Measurements from ENCODE around the gene MZT1. TPM values are rescaled to one million over a fixed set of nuclear protein-coding genes. Genes with fewer than 3 reads are reported as not detected.

Gene MZT1
- total and polyA plus RNA-seq, 9 of the 15 experiments (the other 6 are each of a cell fraction or from before 2014, with no cell fraction given), result 15.3 to 31.6 (median 24.1) TPM

DNA sequence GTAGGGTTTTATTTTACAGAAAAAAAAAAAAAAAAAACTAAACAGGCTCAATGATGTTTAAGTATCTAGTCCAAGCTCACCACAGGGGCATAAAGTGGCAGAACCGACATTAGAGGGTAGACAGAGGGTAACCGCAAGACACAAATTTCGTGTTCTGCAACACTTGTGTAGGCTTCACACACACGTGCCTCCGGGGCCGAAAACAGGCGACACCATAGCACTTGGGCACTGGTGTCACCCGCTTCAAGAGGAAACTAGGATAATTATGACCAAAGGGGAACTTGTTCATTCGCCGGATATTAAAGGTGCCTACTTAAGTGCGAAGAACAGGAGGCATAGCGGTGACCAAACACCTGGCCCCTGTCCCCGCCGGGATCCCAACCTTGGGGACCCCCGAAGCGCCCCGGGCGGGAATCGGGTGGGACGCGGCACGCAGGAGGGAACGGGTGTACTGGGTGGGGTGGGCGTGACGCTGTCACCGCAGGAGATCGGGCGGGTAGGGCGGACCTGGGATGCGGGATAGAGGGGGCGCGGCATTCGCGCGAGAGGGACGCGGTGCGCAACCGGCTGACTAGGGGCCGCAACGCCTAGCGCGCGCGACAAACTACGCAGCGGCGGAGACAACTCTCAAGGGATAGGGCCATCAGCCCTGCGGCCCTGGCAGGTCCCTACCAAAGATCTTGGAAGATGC lies 558 bp downstream of the MZT1 start (continued):
- TF ChIP-seq, protein P1, sequence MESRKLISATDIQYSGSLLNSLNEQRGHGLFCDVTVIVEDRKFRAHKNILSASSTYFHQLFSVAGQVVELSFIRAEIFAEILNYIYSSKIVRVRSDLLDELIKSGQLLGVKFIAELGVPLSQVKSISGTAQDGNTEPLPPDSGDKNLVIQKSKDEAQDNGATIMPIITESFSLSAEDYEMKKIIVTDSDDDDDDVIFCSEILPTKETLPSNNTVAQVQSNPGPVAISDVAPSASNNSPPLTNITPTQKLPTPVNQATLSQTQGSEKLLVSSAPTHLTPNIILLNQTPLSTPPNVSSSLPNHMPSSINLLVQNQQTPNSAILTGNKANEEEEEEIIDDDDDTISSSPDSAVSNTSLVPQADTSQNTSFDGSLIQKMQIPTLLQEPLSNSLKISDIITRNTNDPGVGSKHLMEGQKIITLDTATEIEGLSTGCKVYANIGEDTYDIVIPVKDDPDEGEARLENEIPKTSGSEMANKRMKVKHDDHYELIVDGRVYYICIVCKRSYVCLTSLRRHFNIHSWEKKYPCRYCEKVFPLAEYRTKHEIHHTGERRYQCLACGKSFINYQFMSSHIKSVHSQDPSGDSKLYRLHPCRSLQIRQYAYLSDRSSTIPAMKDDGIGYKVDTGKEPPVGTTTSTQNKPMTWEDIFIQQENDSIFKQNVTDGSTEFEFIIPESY (CRISPR knock-in tag; IDR thresholded peaks at IDR 0.05), result no peak
- TF ChIP-seq XRCC5 (IDR thresholded peaks at IDR 0.05; ENCODE audit: low read depth, low read length), result no peak
- TF ChIP-seq RB1 (IDR thresholded peaks at IDR 0.05; ENCODE audit: low read depth), result no peak
- no peak for TF ChIP-seq RUNX1 (IDR thresholded peaks at IDR 0.05; ENCODE audit: low read depth)
- TF ChIP-seq ZNF174 (CRISPR knock-in tag; IDR thresholded peaks at IDR 0.05), result no peak
- no peak for TF ChIP-seq EGR1 (conservative IDR thresholded peaks at IDR 0.05)
- TF ChIP-seq, protein P2, sequence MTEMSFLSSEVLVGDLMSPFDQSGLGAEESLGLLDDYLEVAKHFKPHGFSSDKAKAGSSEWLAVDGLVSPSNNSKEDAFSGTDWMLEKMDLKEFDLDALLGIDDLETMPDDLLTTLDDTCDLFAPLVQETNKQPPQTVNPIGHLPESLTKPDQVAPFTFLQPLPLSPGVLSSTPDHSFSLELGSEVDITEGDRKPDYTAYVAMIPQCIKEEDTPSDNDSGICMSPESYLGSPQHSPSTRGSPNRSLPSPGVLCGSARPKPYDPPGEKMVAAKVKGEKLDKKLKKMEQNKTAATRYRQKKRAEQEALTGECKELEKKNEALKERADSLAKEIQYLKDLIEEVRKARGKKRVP (CRISPR knock-in tag; IDR thresholded peaks at IDR 0.05), result no peak
- no peak for TF ChIP-seq SREBF2 (CRISPR knock-in tag; IDR thresholded peaks at IDR 0.05)
- no peak for TF ChIP-seq ZNF584 (CRISPR knock-in tag; IDR thresholded peaks at IDR 0.05; ENCODE audit: low read depth)
- no peak for TF ChIP-seq FOXJ3 (CRISPR knock-in tag; IDR thresholded peaks at IDR 0.05)
